ENCODE results near the gene CNTN5. TPM values are rescaled to one million over a fixed set of nuclear protein-coding genes. Genes with fewer than 3 reads are reported as not detected.

CNTN5 gene
- total RNA-seq, 3 donors from 2014 or later (not counting 1 experiment from before 2014, with no cell fraction given): not detected

GRCh38 chr11:100182927-100183326 is 1162.2 kb downstream of the CNTN5 start:
- Mint-ChIP-seq H3K9me3 (peaks cover 12 to 30% of the 10 kb centered on the region in 2 donors), H3K4me1 (no peaks in the 10 kb centered on the region), H3K36me3 (no peaks in the 10 kb centered on the region), H3K27ac (no peak overlapping the region), H3K4me3 (no peak overlapping the region), H3K27me3 (ENCODE audit: low read depth in 2 of 2) (no peaks in the 10 kb centered on the region)
- intact Hi-C loops (cut with micrococcal nuclease): no loop called here
- H3K4me3 ChIP-seq (ENCODE audit: low read length): no peak overlapping the region
- no peak overlapping the region for H3K27ac ChIP-seq (ENCODE audit: low read length)
- H3K27me3 ChIP-seq (ENCODE audit: control insufficient read depth, insufficient read depth, low read length): no peaks in the 10 kb centered on the region
- peaks cover under 1% of the 10 kb centered on the region for H3K9me3 ChIP-seq (ENCODE audit: control insufficient read depth, insufficient read depth, low read length)
- TF ChIP-seq CTCF (IDR thresholded peaks at IDR 0.05): no peak
- no peaks in the 10 kb centered on the region for H3K4me1 ChIP-seq (ENCODE audit: control insufficient read depth, insufficient read depth, low read length)
- no peak for DNase-seq
- H3K36me3 ChIP-seq (ENCODE audit: control insufficient read depth, insufficient read depth, low read length): no peaks in the 10 kb centered on the region
- no peak for ATAC-seq
- 85% methylated on average over 2 of the region's 2 CpGs for WGBS (ENCODE audit: insufficient coverage)

- peaks cover 16 to 22% of the 10 kb centered on the region in 2 donors for H3K9me3 Mint-ChIP-seq
Measured at GRCh38 chr11:100185588-100185987, 1164.8 kb downstream of the CNTN5 start.

GRCh38 chr11:100188137-100188783 is 1167.5 kb downstream of the CNTN5 start:
- no peaks in the 10 kb centered on the region for H3K36me3 Mint-ChIP-seq
- DNase-seq: no peak
- TF ChIP-seq CTCF (IDR thresholded peaks at IDR 0.05): no peak
- WGBS (ENCODE audit: insufficient coverage): 87% methylated on average over 6 of the region's 6 CpGs
- H3K27me3 Mint-ChIP-seq (ENCODE audit: low read depth in 2 of 2): no peaks in the 10 kb centered on the region
- intact Hi-C loops (cut with micrococcal nuclease): no loop called here
- peaks cover 3% of the 10 kb centered on the region for H3K9me3 ChIP-seq (ENCODE audit: control insufficient read depth, insufficient read depth, low read length)
- no peaks in the 10 kb centered on the region for H3K36me3 ChIP-seq (ENCODE audit: control insufficient read depth, insufficient read depth, low read length)
- no peak for ATAC-seq
- peaks cover 20 to 24% of the 10 kb centered on the region in 2 donors for H3K9me3 Mint-ChIP-seq
- H3K27me3 ChIP-seq (ENCODE audit: control insufficient read depth, insufficient read depth, low read length): no peaks in the 10 kb centered on the region
- H3K4me1 ChIP-seq (ENCODE audit: control insufficient read depth, insufficient read depth, low read length): no peaks in the 10 kb centered on the region
- H3K27ac ChIP-seq (ENCODE audit: low read length): no peak overlapping the region
- H3K4me3 ChIP-seq (ENCODE audit: low read length): no peak overlapping the region
- no peak overlapping the region for H3K4me3 Mint-ChIP-seq
- no peak overlapping the region for H3K27ac Mint-ChIP-seq
- H3K4me1 Mint-ChIP-seq: no peaks in the 10 kb centered on the region

More at GRCh38 chr11:100185588-100185987, 1164.8 kb downstream of the CNTN5 start:
- intact Hi-C loops (cut with micrococcal nuclease): no loop called here
- Histone ChIP-seq H3K36me3 (ENCODE audit: control insufficient read depth, insufficient read depth, low read length) (no peaks in the 10 kb centered on the region), H3K4me1 (ENCODE audit: control insufficient read depth, insufficient read depth, low read length) (no peaks in the 10 kb centered on the region), H3K27me3 (ENCODE audit: control insufficient read depth, insufficient read depth, low read length) (no peaks in the 10 kb centered on the region), H3K27ac (ENCODE audit: low read length) (no peak overlapping the region), H3K9me3 (ENCODE audit: control insufficient read depth, insufficient read depth, low read length) (peaks cover 3% of the 10 kb centered on the region), H3K4me3 (ENCODE audit: low read length) (no peak overlapping the region)
- ATAC-seq: no peak
- Mint-ChIP-seq H3K36me3 (no peaks in the 10 kb centered on the region), H3K27me3 (ENCODE audit: low read depth in 2 of 2) (no peaks in the 10 kb centered on the region), H3K27ac (no peak overlapping the region), H3K4me1 (no peaks in the 10 kb centered on the region), H3K4me3 (no peak overlapping the region)
- TF ChIP-seq CTCF (IDR thresholded peaks at IDR 0.05): no peak
- WGBS (ENCODE audit: insufficient coverage): 91% methylated on average over 3 of the region's 5 CpGs
- no peak for DNase-seq

GRCh38 chr11:100190395-100190794 is 1169.6 kb downstream of the CNTN5 start:
- no peaks in the 10 kb centered on the region for H3K36me3 ChIP-seq (ENCODE audit: control insufficient read depth, insufficient read depth, low read length)
- no peak overlapping the region for H3K4me3 Mint-ChIP-seq
- no peaks in the 10 kb centered on the region for H3K4me1 ChIP-seq (ENCODE audit: control insufficient read depth, insufficient read depth, low read length)
- no peak overlapping the region for H3K27ac Mint-ChIP-seq
- no peak overlapping the region for H3K4me3 ChIP-seq (ENCODE audit: low read length)
- no peaks in the 10 kb centered on the region for H3K4me1 Mint-ChIP-seq
- no peak for TF ChIP-seq CTCF (IDR thresholded peaks at IDR 0.05)
- 94% methylated on average over 2 of the region's 3 CpGs for WGBS (ENCODE audit: insufficient coverage)
- DNase-seq (no peak), ATAC-seq (no peak)
- no peaks in the 10 kb centered on the region for H3K36me3 Mint-ChIP-seq
- H3K27me3 ChIP-seq (ENCODE audit: control insufficient read depth, insufficient read depth, low read length): no peaks in the 10 kb centered on the region
- intact Hi-C loops (cut with micrococcal nuclease): no loop called here
- peaks cover 3% of the 10 kb centered on the region for H3K9me3 ChIP-seq (ENCODE audit: control insufficient read depth, insufficient read depth, low read length)
- no peak overlapping the region for H3K27ac ChIP-seq (ENCODE audit: low read length)
- H3K9me3 Mint-ChIP-seq: peaks cover 15 to 22% of the 10 kb centered on the region in 2 donors
- H3K27me3 Mint-ChIP-seq (ENCODE audit: low read depth in 2 of 2): no peaks in the 10 kb centered on the region
